Measurements from ENCODE around the gene SPTBN5. TPM values are rescaled to one million over a fixed set of nuclear protein-coding genes. Genes with fewer than 3 reads are reported as not detected.

SPTBN5 gene
- total RNA-seq, 1 experiment from 2014 or later, result 2.1 TPM

DNA sequence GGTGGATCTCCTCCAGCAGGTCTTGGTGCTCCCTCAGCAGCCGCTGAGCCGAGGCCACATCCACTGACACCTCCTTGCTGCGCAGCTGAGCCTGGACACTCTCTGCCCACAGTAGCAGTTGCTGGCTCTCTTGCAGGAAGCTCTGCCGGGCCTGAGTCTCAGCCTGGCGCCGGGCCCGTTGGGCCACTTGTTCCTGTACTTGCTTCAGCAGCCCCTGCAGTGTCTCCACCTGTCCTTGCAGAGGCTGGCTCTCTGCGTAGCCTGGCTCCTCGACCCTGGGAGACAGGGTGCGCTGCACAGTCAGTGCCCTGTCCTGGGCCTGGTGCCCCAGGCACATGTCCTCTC lies 15.5 kb downstream of the SPTBN5 start:
- Histone ChIP-seq H3K9me3 (ENCODE audit: control insufficient read depth, insufficient read depth, low read depth, low read length) (no peaks in the 10 kb centered on the region), H3K27ac (ENCODE audit: low read length) (no peak overlapping the region), H3K4me1 (ENCODE audit: control insufficient read depth, insufficient read depth, low read length) (no peaks in the 10 kb centered on the region), H3K36me3 (ENCODE audit: control insufficient read depth, insufficient read depth, low read length) (no peaks in the 10 kb centered on the region), H3K4me3 (ENCODE audit: low read depth in 2 of 2, low read length in 2 of 2) (no peak overlapping the region), H3K27me3 (ENCODE audit: control insufficient read depth, insufficient read depth, low read length) (no peaks in the 10 kb centered on the region)
- no peak for TF ChIP-seq REST (IDR thresholded peaks at IDR 0.05; ENCODE audit: insufficient read depth in 1 of 2, low read depth in 2 of 2, low read length in 1 of 2)
- no peak for TF ChIP-seq POLR2AphosphoS5 (IDR thresholded peaks at IDR 0.05; ENCODE audit: low read depth, low read length)
- TF ChIP-seq SIN3A (IDR thresholded peaks at IDR 0.05; ENCODE audit: borderline replicate concordance, insufficient read depth, low read depth, low read length), result no peak
- TF ChIP-seq TCF7L2 (IDR thresholded peaks at IDR 0.05; ENCODE audit: low read depth, low read length), result no peak
- TF ChIP-seq, protein P1, sequence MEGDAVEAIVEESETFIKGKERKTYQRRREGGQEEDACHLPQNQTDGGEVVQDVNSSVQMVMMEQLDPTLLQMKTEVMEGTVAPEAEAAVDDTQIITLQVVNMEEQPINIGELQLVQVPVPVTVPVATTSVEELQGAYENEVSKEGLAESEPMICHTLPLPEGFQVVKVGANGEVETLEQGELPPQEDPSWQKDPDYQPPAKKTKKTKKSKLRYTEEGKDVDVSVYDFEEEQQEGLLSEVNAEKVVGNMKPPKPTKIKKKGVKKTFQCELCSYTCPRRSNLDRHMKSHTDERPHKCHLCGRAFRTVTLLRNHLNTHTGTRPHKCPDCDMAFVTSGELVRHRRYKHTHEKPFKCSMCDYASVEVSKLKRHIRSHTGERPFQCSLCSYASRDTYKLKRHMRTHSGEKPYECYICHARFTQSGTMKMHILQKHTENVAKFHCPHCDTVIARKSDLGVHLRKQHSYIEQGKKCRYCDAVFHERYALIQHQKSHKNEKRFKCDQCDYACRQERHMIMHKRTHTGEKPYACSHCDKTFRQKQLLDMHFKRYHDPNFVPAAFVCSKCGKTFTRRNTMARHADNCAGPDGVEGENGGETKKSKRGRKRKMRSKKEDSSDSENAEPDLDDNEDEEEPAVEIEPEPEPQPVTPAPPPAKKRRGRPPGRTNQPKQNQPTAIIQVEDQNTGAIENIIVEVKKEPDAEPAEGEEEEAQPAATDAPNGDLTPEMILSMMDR (IDR thresholded peaks at IDR 0.05), result no peak
- BruUV-seq (replicated peaks), result no TSS peak
- ATAC-seq (no peak), DNase-seq (ENCODE audit: low read depth, low spot score) (no peak)
- POLR2A ChIA-PET, result no interaction called here
- CTCF ChIA-PET, result no interaction called here
- in situ Hi-C loops (cut with HindIII; ENCODE audit: low pct_unique_long_range_greater_than_20kb, low sequenced_read_pairs) (no loop called here), intact Hi-C loops (cut with micrococcal nuclease; ENCODE audit: unreplicated experiment) (no loop called here)

- POLR2A ChIA-PET, result no interaction called here
- H3K4me1 ChIP-seq (ENCODE audit: control insufficient read depth, insufficient read depth, low read length), result no peaks in the 10 kb centered on the region
- intact Hi-C loops (cut with micrococcal nuclease; ENCODE audit: unreplicated experiment), result no loop called here
- H3K4me3 ChIP-seq (ENCODE audit: low read depth in 2 of 2, low read length in 2 of 2), result no peak overlapping the region
- no peak for ATAC-seq
- in situ Hi-C loops (cut with HindIII; ENCODE audit: low pct_unique_long_range_greater_than_20kb, low sequenced_read_pairs), result no loop called here
- no peaks in the 10 kb centered on the region for H3K27me3 ChIP-seq (ENCODE audit: control insufficient read depth, insufficient read depth, low read length)
- DNase-seq (ENCODE audit: low read depth, low spot score), result no peak
- TF ChIP-seq, protein P1 (IDR thresholded peaks at IDR 0.05), result no peak
- TF ChIP-seq REST (IDR thresholded peaks at IDR 0.05; ENCODE audit: insufficient read depth in 1 of 2, low read depth in 2 of 2, low read length in 1 of 2), result no peak
- TF ChIP-seq TCF7L2 (IDR thresholded peaks at IDR 0.05; ENCODE audit: low read depth, low read length), result no peak
- no peak for TF ChIP-seq POLR2AphosphoS5 (IDR thresholded peaks at IDR 0.05; ENCODE audit: low read depth, low read length)
- no peak for TF ChIP-seq SIN3A (IDR thresholded peaks at IDR 0.05; ENCODE audit: borderline replicate concordance, insufficient read depth, low read depth, low read length)
- H3K27ac ChIP-seq (ENCODE audit: low read length), result no peak overlapping the region
- H3K9me3 ChIP-seq (ENCODE audit: control insufficient read depth, insufficient read depth, low read depth, low read length), result no peaks in the 10 kb centered on the region
- BruUV-seq (replicated peaks), result no TSS peak
- H3K36me3 ChIP-seq (ENCODE audit: control insufficient read depth, insufficient read depth, low read length), result no peaks in the 10 kb centered on the region
- CTCF ChIA-PET, result no interaction called here
These were observed 16.1 kb downstream of the SPTBN5 start for GRCh38 chr15:41877631-41878354.
